Neural cell (in vitro differentiated cells): ENCODE results near the gene PNLIPRP3. TPM values are rescaled to one million over a fixed set of nuclear protein-coding genes. Genes with fewer than 3 reads are reported as not detected.

Source experiments
- H2AFZ ChIP-seq: fragments of 200-600, 300-800 bp; sonication (generic), shearing (Covaris generic); 2 replicates; pipeline ENCODE4 v1.6.0; 2014; ENCODE audit warnings: low read depth, mild to moderate bottlenecking, antibody characterized with exemption, low read length, moderate library complexity
- H3F3A ChIP-seq: fragments of 200-600 bp; shearing (Covaris generic); 2 replicates; pipeline ENCODE4 v1.6.1; 2016; ENCODE audit warnings: mild to moderate bottlenecking, moderate library complexity, mixed read lengths, antibody characterized with exemption, low read length; ENCODE audit not compliant: insufficient read depth, poor library complexity, severe bottlenecking
- H3K27ac ChIP-seq: fragments of 200-600, 300-800 bp; sonication (generic), shearing (Covaris generic); 2 replicates; pipeline ENCODE4 v1.5.1; 2014; ENCODE audit warnings: mild to moderate bottlenecking, low read length, moderate library complexity
- H3K27me3 ChIP-seq: fragments of 300-800, 200-600 bp; sonication (generic), shearing (Covaris generic); 2 replicates; pipeline ENCODE4 v1.6.0; 2014; ENCODE audit warnings: mild to moderate bottlenecking, low read depth, low read length, moderate library complexity; ENCODE audit not compliant: insufficient read depth
- H3K36me3 ChIP-seq: fragments of 300-800, 200-600 bp; sonication (generic), shearing (Covaris generic); 2 replicates; pipeline ENCODE4 v1.5.1; 2014; ENCODE audit warnings: mild to moderate bottlenecking, antibody characterized with exemption, low read length, moderate library complexity; ENCODE audit not compliant: insufficient read depth
- H3K4me2 ChIP-seq: fragments of 300-800, 200-600 bp; sonication (generic), shearing (Covaris generic); 2 replicates; pipeline ENCODE4 v1.6.0; 2014; ENCODE audit warnings: mild to moderate bottlenecking, low read length
- H3K4me3 ChIP-seq: fragments of 300-800, 200-600 bp; sonication (generic), shearing (Covaris generic); 2 replicates; pipeline ENCODE4 v1.5.1; 2014; ENCODE audit warnings: mild to moderate bottlenecking, low read length, moderate library complexity
- H3K79me2 ChIP-seq: fragments of 200-600 bp; shearing (Covaris generic); replicated peaks from 2 replicates; pipeline ENCODE4 v1.6.0; 2014; ENCODE audit warnings: mild to moderate bottlenecking, low read length, moderate library complexity; ENCODE audit not compliant: insufficient read depth
- H3K9ac ChIP-seq: fragments of 300-800, 200-600 bp; sonication (generic), shearing (Covaris generic); 2 replicates; pipeline ENCODE4 v1.6.1; 2016; ENCODE audit warnings: mild to moderate bottlenecking, low read length, mixed read lengths
- H3K9me2 ChIP-seq: fragments of 200-600 bp; shearing (Covaris generic); 2 replicates; pipeline ENCODE4 v1.6.1; 2016; ENCODE audit warnings: mild to moderate bottlenecking, low read length, mixed read lengths; ENCODE audit not compliant: insufficient read depth
- H3K9me3 ChIP-seq: fragments of 200-600, 300-800 bp; sonication (generic), shearing (Covaris generic); 2 replicates; pipeline ENCODE4 v1.6.1; 2016; ENCODE audit warnings: mild to moderate bottlenecking, mixed run types, low read length, moderate library complexity, mixed read lengths
- H4K20me1 ChIP-seq: fragments of 200-600 bp; shearing (Covaris generic); 2 replicates; pipeline ENCODE4 v1.6.1; 2016; ENCODE audit warnings: mild to moderate bottlenecking, mixed run types; ENCODE audit not compliant: insufficient read depth
- EP300 ChIP-seq: fragments of 450-650 bp; conservative IDR thresholded peaks from 2 replicates; pipeline ENCODE4 v1.6.1; 2014; ENCODE audit warnings: antibody characterized with exemption, mild to moderate bottlenecking, moderate library complexity; ENCODE audit not compliant: poor library complexity, severe bottlenecking
- EZH2 ChIP-seq: fragments of 200-600, 300-800 bp; shearing (Covaris generic), sonication (generic); IDR thresholded peaks from 2 replicates; pipeline ENCODE4 v1.6.1; 2014; ENCODE audit warnings: antibody characterized with exemption, low read length, borderline replicate concordance, mild to moderate bottlenecking; ENCODE audit not compliant: insufficient read depth, poor library complexity, severe bottlenecking
- MXI1 ChIP-seq: fragments of 450-650 bp; conservative IDR thresholded peaks from 2 replicates; pipeline ENCODE4 v1.6.1; 2014; ENCODE audit warnings: antibody characterized with exemption, mild to moderate bottlenecking; ENCODE audit not compliant: poor library complexity, severe bottlenecking
- POLR2AphosphoS5 ChIP-seq: IDR thresholded peaks from 2 replicates; pipeline ENCODE4 v1.6.1; 2012
- RAD21 ChIP-seq: fragments of 450-650 bp; conservative IDR thresholded peaks from 2 replicates; pipeline ENCODE4 v1.6.1; 2014; ENCODE audit warnings: antibody characterized with exemption, mild to moderate bottlenecking, moderate library complexity
- REST ChIP-seq: IDR thresholded peaks from 2 replicates; pipeline ENCODE4 v1.6.1; 2012; ENCODE audit warnings: borderline replicate concordance
- SMC3 ChIP-seq: fragments of 450-650 bp; conservative IDR thresholded peaks from 2 replicates; pipeline ENCODE4 v1.6.1; 2014; ENCODE audit warnings: antibody characterized with exemption, mild to moderate bottlenecking, moderate library complexity; ENCODE audit not compliant: poor library complexity
- TAF1 ChIP-seq: IDR thresholded peaks from 2 replicates; pipeline ENCODE4 v1.6.1; 2012; ENCODE audit warnings: low read depth
- polyA plus RNA-seq: library from polyadenylated mRNA; depleted of rRNA; stranded (reverse); fragments of >200 nt; gene quantifications from 2 replicates; pipeline ENCODE4 v1.2.3, GENCODE V29; 2014

The PNLIPRP3 gene
- polyA plus RNA-seq, 1 donor from 2014 or later, result not detected

- H4K20me1 ChIP-seq, result no peaks in the 10 kb centered on the region
- H3K36me3 ChIP-seq, result no peaks in the 10 kb centered on the region
These were observed 32.2 kb upstream of the PNLIPRP3 start for GRCh38 chr10:116395223-116395985.

GRCh38 chr10:116398224-116398623 lies 29.4 kb upstream of the PNLIPRP3 start:
- no peaks in the 10 kb centered on the region for H3K79me2 ChIP-seq
- H3K9ac ChIP-seq, result no peak overlapping the region
- H3K27ac ChIP-seq, result no peak overlapping the region
- H3K9me3 ChIP-seq, result no peaks in the 10 kb centered on the region
- H4K20me1 ChIP-seq, result no peaks in the 10 kb centered on the region
- no peak overlapping the region for H2AFZ ChIP-seq
- no peak overlapping the region for H3K4me3 ChIP-seq
- no peaks in the 10 kb centered on the region for H3K27me3 ChIP-seq
- no peaks in the 10 kb centered on the region for H3F3A ChIP-seq
- H3K9me2 ChIP-seq, result no peaks in the 10 kb centered on the region
- H3K4me2 ChIP-seq, result no peak overlapping the region
- no peaks in the 10 kb centered on the region for H3K36me3 ChIP-seq
- TF ChIP-seq RAD21, result no peak
- TF ChIP-seq POLR2AphosphoS5, result no peak

More at GRCh38 chr10:116395223-116395985, 32.2 kb upstream of the PNLIPRP3 start:
- Histone ChIP-seq H2AFZ (no peak overlapping the region), H3K79me2 (no peaks in the 10 kb centered on the region), H3K9ac (no peak overlapping the region), H3F3A (no peaks in the 10 kb centered on the region), H3K9me3 (no peaks in the 10 kb centered on the region), H3K27me3 (no peaks in the 10 kb centered on the region), H3K4me3 (no peak overlapping the region), H3K9me2 (no peaks in the 10 kb centered on the region), H3K4me2 (no peak overlapping the region), H3K27ac (no peak overlapping the region)
- TF ChIP-seq REST (no peak), SMC3 (no peak)

- Histone ChIP-seq H3K9me3 (no peaks in the 10 kb centered on the region), H2AFZ (no peak overlapping the region), H3K4me3 (no peak overlapping the region), H3F3A (no peaks in the 10 kb centered on the region), H3K9ac (no peak overlapping the region), H3K4me2 (no peak overlapping the region), H3K27me3 (no peaks in the 10 kb centered on the region), H3K9me2 (no peaks in the 10 kb centered on the region), H4K20me1 (no peaks in the 10 kb centered on the region), H3K79me2 (no peaks in the 10 kb centered on the region), H3K36me3 (no peaks in the 10 kb centered on the region), H3K27ac (no peak overlapping the region)
- no peak for TF ChIP-seq SMC3
These were observed 24.8 kb upstream of the PNLIPRP3 start for GRCh38 chr10:116402858-116403257.

- no peaks in the 10 kb centered on the region for H3K27me3 ChIP-seq
- H3F3A ChIP-seq, result no peaks in the 10 kb centered on the region
- no peak overlapping the region for H3K4me3 ChIP-seq
- no peaks in the 10 kb centered on the region for H3K9me3 ChIP-seq
- H3K36me3 ChIP-seq, result no peaks in the 10 kb centered on the region
- H3K27ac ChIP-seq, result no peak overlapping the region
- H3K4me2 ChIP-seq, result no peak overlapping the region
- no peaks in the 10 kb centered on the region for H3K79me2 ChIP-seq
- H3K9ac ChIP-seq, result no peak overlapping the region
- no peaks in the 10 kb centered on the region for H4K20me1 ChIP-seq
- H3K9me2 ChIP-seq, result no peaks in the 10 kb centered on the region
- no peak overlapping the region for H2AFZ ChIP-seq
- TF ChIP-seq RAD21 (no peak), TAF1 (no peak), EP300 (no peak), EZH2 (no peak), SMC3 (no peak), MXI1 (no peak), POLR2AphosphoS5 (no peak), REST (no peak)
These were observed 23.9 kb upstream of the PNLIPRP3 start for GRCh38 chr10:116403740-116404250.
